ENCODE data around the gene WDR12. TPM values are rescaled to one million over a fixed set of nuclear protein-coding genes. Genes with fewer than 3 reads are reported as not detected.
A peak's percentile ranks its signal among the peaks of the same experiment; 100 is the strongest.

The WDR12 gene
- total and polyA plus RNA-seq, 9 of the 15 experiments (the other 6 are each of a cell fraction or from before 2014, with no cell fraction given): 109 to 554 (median 174) TPM

DNA sequence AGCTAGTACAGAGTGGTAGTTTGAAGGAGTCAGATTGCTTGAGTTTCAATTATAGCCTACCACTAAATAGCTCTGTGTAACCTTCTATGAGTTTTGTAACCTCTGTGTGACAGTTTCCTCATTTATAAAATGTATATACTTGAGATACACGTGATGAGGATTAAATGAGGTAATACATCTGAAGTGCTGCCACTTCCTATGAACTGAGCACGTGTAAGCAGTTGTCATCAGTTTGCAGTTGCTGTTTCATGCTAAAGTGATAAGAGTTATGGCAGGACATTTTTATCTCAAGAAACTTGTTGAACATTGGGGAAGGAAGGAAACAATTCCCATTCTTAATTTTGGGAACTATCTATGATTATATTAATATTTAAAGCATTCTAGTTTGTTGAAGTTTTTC is 39.1 kb upstream of the WDR12 start (continued):
- TF ChIP-seq ARID4B (CRISPR knock-in tag; IDR thresholded peaks at IDR 0.05) (no peak), ZNF124 (CRISPR knock-in tag; IDR thresholded peaks at IDR 0.05) (no peak), MNT (conservative IDR thresholded peaks at IDR 0.05) (peak; percentile 90 to 94), EZH2 (IDR thresholded peaks at IDR 0.05; ENCODE audit: borderline replicate concordance, low read depth, low read length) (no peak), CTCFL (IDR thresholded peaks at IDR 0.05; ENCODE audit: borderline replicate concordance, insufficient read depth, low read depth, low read length, poor library complexity, severe bottlenecking) (no peak), POLR2AphosphoS5 (IDR thresholded peaks at IDR 0.05; ENCODE audit: control insufficient read depth, insufficient read depth, low read depth, low read length) (no peak), GABPA (tag; conservative IDR thresholded peaks at IDR 0.05; ENCODE audit: low read depth) (no peak), NCOA1 (IDR thresholded peaks at IDR 0.05; ENCODE audit: low read depth) (no peak), FOXP1 (CRISPR knock-in tag; IDR thresholded peaks at IDR 0.05) (no peak), ZNF23 (CRISPR knock-in tag; IDR thresholded peaks at IDR 0.05) (no peak), NRF1 (conservative IDR thresholded peaks at IDR 0.05 in 1 of 2, IDR thresholded peaks at IDR 0.05 in 1 of 2) (no peak), SMAD2 (IDR thresholded peaks at IDR 0.05; ENCODE audit: low read depth, low read length) (no peak), ZNF699 (CRISPR knock-in tag; IDR thresholded peaks at IDR 0.05; ENCODE audit: insufficient replicate concordance) (no peak), POLR2AphosphoS2 (IDR thresholded peaks at IDR 0.05; ENCODE audit: low read length) (no peak), ZNF184 (CRISPR knock-in tag; IDR thresholded peaks at IDR 0.05) (no peak), E2F5 (CRISPR knock-in tag; IDR thresholded peaks at IDR 0.05) (no peak), PHB (CRISPR knock-in tag; IDR thresholded peaks at IDR 0.05) (no peak), BRD9 (IDR thresholded peaks at IDR 0.05; ENCODE audit: low read depth, partially characterized antibody) (no peak), CBX3 (IDR thresholded peaks at IDR 0.05; ENCODE audit: borderline replicate concordance in 1 of 2, low read length in 2 of 2) (peak in 1 of 2 experiments; percentile 61; a peak in 1 of 3 replicates), ZNF830 (CRISPR knock-in tag; IDR thresholded peaks at IDR 0.05) (no peak), ZNF444 (CRISPR knock-in tag; IDR thresholded peaks at IDR 0.05) (no peak), NBN (IDR thresholded peaks at IDR 0.05; ENCODE audit: low read depth) (no peak)

All from K562 (cell line).